ENCODE measurements around the gene CAMK2D.
"Not testable (repeated sequence)": the region's sequence is repeated elsewhere in the genome, so short reads cannot be mapped to it uniquely, and the experiment has no call there.

CAMK2D gene

DNA sequence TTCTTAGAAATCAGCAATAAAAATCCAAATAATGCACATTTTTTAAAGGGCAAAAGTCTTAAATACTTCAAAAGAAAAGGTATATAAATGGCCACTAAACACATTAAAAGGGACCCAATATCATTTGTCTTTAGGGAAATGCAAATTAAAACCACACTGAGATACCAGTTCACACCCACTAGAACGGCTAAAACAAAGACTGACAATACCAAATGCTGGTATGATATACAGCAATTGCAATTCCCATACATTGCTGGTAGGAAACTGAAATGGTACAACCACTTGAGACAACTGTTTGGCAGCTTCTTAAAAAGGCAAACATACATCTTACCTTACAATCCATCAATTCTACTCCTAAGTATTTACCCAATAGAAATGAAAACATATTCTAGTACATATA, 33.7 kb downstream of the CAMK2D start:
- DNase-seq, result no peak

DNA sequence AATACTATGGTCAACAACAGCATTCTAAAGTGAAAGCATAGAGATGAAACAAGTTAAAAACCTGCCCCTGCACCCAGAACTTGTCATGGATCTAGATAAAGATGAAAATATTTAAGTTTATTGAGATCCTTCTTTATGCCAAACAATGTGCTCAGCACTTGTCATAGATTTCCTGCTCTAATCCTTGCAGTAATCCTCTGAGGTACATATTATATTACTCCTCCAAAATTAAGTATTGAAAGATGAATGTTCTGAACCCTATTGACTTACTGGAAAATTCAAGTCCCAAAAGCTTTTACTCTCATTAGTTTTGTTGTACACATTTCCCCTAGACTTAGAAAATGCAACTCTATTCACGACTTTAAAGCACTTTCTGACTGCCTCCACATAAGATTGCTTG, 35.6 kb downstream of the CAMK2D start:
- DNase-seq, result no peak

DNA sequence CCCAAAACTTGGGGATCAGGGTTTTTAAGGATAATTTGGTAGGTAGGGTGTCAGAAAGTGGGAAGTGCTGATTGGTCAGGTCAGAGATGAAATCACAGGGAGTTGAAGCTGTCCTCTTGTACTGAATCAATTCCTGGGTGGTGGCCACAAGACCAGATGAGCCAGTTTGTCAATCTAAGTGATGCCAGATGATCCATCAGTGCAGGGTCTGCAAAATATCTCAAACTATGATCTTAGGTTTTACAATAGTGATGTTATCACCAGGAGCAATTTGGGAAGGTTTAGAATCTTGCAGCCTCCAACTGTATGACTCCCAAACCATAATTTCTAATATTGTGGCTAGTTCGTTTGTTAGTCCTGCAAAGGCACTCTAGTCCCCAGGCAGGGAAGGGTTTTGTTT, 43.3 kb downstream of the CAMK2D start:
- no peak for DNase-seq

DNA sequence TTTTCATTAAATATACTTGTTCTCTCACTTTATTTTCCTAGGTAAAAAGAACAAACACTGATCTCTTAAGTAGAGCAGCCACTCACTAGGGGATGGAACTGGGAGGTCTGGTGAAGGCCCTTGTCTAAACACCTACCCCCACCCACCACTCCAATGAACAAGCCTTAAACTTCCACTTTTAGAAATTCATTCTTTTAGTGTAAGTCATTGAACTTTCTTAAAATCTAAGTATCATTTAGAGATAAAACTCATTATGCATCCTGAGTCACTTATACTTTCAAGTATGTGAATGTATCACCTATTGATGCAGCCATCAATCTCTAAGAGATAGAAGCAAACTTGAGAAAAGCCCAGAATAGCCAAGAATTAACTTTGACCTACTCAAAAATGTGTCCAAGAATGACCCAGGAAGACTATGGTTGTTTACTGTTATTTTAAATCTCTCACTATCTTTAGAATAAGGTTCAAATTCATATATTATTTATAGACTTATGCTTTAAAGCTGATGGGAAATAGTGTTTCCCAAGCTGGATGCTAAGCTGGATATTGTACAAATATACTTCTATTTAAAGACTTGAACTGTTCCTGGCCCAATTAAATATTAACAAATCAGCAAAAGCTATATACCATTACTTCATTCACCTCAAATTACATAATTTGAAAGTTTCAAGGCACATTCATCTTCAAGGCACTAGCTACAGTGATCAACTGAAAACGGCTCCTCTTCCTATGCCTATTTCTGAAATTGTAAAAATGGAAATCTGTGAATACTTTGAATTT, 49.5 kb downstream of the CAMK2D start:
- no peak for DNase-seq

DNA sequence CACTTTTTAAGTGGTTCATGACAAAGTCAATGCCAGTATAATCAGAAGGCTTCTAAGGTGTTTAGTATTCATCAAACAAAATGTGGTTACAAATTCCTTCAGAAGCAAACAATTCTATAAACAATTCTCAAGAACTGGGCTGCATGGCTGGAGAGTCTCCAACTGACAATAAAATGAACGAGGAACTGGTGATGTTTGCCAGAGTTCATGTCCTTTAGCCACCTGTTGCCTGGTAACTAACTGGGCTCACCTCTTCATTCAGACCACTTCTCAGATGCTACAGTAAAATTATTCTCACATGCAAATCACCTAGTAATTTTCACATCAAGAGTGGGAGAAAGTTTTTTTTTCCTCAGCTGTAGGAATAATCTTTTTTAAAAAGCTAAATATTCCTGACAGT, 53.3 kb downstream of the CAMK2D start:
- DNase-seq, result no peak

DNA sequence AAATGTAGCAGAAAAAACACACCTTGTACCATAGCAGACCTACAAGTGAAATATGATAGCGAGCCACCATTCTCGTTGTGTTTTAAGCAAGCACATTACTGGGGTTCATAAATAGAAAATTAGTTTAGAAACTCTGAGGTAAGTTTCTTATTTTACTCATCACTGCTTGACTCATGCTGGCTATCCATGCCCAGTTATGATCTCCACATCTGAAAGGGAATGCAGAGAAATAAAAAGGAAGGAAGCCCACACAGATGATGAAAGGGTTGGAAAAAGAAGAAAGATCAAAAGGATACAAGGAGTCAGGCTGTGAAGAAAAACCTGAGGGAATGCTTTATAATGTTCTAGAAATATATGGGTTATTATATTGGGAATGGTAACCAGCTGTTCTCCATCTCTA, 54.5 kb downstream of the CAMK2D start:
- DNase-seq, result no peak

DNA sequence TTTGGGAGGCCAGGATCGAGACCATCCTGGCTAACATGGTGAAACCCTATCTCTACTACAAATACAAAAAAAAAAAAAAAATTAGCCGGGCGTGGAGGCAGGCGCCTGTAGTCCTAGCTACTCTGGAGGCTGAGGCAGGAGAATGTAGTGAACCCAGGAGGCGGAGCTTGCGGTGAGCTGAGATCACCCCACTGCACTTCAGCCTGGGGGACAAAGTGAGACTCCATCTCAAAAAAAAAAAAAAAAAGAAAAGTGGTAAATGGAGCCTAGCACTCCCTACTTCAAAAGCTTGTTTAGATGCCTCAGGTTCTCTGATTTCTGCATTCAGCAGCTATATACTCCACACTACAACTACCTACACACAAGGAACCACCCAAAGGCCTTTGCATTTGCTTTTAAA, 56.4 kb downstream of the CAMK2D start:
- DNase-seq, result not testable (repeated sequence)

DNA sequence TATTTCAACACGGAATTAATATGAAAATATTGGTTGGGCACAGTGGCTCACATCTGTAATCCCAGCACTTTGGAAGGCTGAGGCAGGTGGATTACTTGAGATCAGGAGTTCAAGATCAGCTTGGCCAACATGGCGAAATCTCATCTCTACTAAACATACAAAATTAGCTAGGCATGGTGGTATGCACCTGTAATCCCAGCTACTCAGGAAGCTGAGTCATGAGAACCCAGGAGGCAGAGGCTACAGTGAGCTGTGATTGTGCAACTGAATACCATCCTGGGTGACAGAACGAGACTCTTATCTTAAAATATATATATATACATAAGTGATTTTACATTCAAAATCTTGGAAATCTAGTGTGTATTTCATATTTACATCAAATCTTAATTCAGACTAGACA, 58.9 kb downstream of the CAMK2D start:
- peak; percentile 20 for DNase-seq

DNA sequence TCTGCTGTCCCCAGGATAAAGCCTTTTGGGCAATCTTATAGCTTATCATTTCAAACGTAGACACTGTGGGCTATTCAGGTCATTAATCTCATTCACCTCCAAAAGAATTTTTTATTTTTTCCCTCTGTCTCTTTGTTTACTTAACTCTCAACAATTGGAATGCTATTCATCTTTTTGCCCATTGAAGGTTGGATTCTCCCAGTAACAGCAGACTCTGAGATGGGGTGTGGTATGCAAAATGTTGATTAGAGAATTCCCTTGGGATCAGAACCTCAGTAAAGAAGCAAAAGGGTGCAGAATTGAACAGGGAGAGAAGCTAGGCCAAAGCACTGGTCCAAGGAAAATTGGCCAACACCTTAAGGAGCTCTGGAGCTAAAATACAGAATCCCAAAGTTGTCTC, 60.4 kb downstream of the CAMK2D start:
- DNase-seq, result no peak

DNA sequence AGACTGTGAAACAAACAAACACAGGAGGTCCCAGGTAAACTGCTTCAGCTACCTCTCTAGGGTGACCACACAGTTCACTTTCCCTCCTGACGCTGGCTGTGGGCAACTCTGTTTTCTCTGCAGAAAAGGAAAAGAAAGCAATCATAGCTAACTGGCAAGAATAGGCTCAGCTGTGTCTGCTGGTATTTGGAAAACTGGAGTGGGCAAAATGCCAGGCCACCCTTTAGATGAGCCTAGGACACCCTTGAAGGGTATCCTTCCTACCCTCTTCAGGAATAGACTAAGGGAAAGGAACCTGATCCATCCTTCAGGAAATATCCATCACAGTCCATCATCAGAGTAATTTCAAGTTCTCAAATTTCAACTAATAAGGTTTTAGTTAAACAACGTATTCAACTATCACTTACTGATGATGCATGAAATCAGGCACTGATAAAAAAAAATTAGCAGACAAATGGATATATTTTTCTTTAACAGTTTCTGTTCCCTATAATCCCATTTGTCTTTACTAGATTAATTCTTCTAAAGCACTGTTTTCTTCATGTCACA, 60.9 kb downstream of the CAMK2D start:
- no peak for DNase-seq

DNA sequence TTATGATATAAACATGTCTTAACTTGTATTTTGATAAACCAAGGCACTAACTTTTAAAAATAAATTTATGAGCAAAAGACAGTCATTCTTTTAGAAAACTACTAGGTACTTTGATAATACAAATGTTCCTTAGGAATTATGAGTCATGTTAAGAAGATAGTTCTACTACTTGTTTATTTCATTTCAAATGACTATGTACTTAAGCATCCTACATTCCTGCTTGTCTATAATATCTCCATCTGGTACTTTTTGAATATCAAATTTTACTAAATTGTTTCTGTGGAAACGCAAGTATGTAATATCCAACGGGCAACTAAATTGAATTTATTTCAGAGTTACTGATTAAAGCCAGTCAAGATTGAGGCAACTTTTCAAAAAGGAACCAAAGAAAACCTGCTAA, 61.8 kb downstream of the CAMK2D start:
- no peak for DNase-seq

DNA sequence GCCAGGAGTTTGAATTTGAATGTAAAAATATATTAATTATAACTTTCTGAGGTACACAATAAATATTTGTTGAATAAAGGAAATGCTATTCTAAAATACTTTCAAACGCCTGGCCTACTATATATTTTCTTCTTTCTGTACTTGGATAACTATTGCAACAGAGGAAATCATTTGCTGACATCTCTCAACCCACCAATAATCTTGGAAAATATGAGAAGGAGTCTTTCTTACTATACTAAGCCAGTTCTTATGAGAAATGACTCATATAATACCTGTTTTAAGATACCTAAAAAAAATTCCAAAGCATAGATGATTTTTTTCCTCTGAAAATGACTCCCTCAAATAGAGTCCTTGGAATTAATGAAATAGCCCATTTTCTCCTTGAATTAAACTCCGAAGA, 64.1 kb downstream of the CAMK2D start:
- no peak for DNase-seq

DNA sequence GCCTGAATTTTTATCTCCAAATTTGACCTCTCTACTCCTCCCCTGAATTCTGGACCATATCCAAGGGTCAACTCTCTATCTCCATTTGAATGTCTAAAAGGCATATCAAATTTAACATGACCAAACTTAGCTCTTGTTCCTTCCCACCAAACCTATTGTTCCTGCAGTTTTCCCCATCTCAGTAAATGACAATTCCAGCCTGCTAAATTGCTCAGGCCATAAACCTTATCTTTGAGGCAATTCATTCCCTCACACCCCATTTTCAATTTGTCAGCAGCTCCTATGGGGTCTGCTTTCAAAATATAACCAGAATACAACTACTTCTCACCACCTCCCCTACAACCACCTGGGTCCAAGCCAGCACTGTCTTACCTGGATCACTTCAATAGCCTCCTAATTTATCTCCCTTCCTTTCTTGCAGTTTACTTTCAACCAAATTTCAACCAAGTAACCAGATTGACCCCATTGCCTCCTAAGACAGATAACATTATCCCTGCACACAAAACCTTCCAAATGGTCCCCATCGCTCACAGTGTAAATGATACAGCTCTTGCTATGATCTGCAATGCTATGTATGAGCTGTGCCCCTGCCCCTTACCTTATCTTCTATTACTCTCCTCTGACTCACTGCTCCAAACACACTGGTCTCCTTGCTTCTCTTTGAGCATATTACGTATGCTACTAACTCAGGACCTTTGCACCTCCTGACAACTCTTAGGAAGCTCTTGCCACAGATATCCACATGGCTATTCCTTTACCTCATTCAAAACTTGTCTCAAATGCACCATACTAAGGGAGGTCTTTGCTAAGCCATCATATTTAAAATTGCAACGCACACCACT, 66.0 kb downstream of the CAMK2D start:
- DNase-seq, result no peak

DNA sequence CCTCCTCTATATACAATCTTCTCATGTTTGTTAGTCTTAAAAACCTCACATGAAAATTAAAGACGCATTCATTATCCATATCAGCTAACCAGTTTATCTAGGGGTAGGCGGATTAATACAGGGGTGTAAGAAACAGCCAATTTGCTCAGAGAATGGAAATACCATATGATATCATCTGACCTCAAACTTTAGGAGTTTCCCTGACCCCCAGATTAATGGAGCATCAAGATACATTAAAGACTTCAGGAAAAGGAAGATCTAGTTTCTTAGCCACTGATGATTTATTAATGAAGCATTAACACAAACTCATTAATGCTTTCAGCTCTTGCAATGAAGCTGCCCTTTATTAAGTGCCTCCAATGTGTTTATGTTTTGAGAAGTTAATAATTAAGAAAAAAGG, 67.5 kb downstream of the CAMK2D start:
- DNase-seq, result no peak

DNA sequence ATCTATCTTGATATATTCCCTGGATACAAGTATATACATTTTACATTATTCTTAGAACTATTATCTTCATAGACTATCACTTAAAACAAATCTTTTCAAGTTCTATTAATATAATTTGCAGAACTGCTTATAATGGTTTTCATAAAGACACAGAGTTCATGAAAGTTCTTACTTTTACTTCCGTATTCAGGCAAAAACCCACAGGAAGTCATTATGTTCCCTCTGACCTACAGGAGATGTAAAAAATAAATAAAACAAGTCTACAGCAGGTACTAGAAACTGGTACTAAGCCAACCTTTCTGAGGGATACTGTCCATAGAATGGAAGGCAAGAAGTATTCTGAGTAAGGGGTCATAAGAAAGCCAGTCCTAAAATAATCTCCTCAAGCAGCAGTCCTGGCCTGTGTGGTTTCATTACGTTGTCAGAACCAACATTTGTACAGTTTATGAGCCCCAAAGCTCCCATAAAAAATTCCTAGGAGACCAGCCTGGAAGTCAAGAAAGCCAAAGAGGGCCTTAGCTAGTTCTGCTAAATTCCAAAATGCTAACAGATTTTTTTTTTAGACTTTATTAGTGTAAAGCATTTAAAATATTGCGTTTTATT, 68.6 kb downstream of the CAMK2D start:
- no peak for DNase-seq

DNA sequence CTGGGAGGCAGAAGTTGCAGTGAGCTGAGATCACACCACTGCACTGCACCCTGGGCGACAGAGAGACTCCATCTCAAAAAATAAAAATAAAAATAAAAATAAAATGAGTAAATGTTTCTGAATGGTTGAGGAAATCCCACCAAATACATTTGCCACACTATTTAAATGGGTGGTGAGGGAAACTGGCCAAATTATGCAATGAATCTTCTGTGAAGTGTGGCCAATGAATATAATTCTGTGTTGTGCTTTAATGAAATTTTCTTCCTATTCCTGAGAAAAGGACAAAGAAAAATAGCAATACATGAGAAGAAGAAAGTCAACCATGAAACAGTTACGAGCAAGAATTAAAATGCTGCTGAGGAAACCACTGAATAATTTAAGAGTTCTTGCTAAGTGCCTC, 69.9 kb downstream of the CAMK2D start:
- no peak for DNase-seq

DNA sequence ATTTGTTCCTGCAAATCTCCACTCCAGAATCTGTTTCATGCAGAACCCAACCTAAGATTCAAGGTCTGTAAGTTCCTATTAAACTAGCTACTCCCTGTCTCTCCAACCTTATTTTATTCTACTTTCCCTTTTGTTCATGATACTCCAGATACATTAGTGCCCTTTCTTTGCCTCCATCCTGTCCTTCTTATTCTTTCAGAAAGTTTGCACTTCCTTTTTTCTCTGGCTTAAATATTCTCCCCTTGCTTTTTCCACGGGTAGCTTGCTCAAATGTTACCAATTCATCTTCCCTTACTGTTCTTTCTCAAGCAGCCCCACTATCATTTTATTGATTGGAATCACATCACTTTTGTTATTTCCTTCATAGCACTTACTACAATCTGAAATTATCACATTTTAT, 72.1 kb downstream of the CAMK2D start:
- no peak for DNase-seq

DNA sequence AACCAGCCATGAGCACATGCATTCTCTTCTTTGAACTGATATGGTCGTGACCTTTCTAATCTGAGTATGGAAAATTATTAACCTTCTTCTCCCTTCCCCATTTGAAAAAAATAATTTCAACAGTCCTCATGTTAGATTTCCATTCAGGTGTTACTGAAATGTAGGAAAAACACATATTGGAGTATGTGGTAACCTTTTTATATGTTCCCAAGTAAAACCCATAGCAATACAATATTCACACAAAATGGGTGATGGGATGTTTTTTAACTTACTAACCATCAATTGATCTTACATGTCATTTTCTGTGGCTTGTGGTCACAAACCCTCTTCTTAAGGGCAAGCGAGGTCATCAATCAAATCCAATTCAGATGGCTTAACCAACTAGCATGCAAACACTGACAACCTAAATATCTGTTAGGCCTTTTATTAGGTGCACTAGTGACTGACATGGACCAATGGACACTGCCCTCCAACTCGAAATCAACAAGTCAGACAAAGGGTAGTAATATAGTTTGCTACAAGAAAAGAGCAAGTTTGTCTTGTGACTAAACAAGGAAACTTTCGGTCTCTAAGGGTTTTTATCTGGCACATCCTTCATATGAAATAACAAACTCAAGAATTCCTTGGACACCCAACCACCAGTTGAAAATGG, 74.3 kb downstream of the CAMK2D start:
- DNase-seq, result peak; percentile 38

DNA sequence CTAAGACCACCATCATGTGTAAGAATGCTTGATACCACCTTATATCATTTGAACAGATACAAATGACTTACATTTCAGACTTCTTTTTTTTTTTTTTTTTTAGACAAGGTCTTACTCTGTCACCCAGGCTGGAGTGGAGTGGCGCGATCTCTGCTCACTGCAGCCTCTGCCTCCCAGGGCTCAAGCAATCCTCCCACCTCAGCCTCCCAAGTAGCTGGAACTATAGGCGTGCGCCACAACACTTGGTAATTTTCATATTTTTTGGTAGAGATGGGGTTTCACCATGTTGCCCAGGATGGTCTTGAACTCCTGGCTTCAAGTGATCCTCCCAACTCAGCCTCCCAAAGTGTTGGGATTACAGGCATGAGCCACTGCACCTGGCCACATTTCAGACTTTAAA, 76.4 kb downstream of the CAMK2D start:
- not testable (repeated sequence) for DNase-seq

DNA sequence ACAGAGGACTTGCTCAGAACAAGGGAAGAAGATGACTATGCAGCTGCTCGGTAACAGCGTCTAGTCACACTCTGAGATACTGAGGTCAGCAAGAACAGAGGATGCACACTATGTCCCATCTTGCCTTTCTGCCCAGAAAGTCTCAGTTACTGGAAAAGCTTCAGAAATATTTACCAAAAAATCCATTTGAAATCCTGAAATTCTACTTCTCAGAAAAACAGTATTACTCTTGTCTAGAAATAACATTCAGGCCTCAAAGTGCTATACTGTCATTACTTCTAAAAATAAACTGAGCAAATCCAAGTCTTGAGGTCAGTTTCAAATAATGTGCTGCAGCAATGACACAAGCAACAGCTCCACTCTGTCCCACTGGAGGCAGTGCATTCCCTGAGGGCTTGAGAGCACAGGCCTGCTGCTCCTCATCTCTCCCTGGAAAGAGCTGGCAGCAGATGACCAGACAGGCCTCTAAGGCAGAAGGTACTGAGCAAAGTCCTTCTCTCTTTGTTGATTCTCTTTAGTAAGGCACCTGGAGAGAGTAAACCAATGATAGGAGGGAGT, 76.9 kb downstream of the CAMK2D start:
- peak; percentile 82 for DNase-seq

DNA sequence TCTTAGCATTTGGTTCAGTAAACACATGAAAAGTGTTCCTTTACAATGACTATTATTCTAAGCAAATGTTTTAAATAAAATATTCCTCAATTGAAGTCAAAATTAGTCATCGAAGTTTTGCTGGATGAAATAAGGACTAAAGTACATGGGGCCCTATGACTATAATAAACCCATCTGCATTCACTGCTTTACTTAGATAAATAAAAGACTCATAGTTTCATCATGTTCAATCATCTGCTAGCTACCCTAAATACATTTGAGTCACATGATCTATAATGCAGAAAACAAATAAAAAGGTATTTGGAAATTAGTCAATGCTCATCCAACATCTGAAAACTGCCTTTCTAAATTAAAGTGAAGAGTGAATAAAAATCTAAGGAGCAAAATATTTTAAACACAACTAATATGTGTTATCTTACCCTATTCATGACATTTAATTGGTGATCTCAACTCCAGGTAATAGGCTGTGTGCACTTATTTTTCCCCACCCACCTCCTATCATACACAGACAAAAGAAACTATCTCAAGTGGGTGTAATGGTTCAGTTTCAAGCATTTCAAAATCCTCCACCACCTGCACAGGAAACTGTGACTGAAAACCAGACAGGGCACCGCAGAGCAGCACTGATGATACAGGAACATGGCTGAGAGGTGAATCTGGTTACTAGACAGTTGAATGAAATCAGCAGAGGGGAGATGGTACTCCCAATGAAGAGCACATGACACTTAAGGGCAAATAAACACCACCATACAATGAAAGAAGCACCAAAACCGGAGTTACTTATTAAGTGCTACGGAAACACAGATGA, 78.6 kb downstream of the CAMK2D start:
- DNase-seq, result peak; percentile 93

DNA sequence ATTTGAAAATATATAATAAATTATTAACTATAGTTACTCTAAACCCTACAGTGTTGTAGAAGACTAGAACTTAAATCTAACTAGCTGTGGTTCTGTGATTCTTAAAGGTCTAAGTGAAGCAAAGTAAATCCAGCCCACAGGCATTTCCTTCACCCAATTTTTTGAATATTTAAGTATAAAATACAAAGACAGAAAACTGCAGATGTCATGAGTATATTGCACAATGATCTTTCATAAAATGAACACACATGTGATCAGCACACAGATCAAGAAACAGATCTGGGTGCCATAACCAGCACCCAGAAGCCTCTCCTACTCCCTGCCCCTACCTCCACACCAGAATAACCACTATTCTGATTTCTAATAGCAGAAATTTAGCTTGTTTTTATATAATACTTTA, 82.9 kb downstream of the CAMK2D start:
- no peak for DNase-seq
